DND-41 (cell line): ENCODE data around the gene GGT5.
"Not testable (repeated sequence)": the region's sequence is repeated elsewhere in the genome, so short reads cannot be mapped to it uniquely, and the experiment has no call there.

Experiments
- ATAC-seq: fragments of 200-7000 bp; cut with Tn5 transposase; 3 replicates; pipeline ENCODE4 v1.9.1; 2021; ENCODE audit warnings: low read depth; ENCODE audit not compliant: insufficient read depth
- DNase-seq: peaks from one replicate; pipeline ENCODE4 v3.0.0-alpha.2; 2020
- H2AFZ ChIP-seq: 2 replicates; pipeline ENCODE4 v1.6.0; 2012; ENCODE audit warnings: low read depth, low read length
- H3K27ac ChIP-seq: 2 replicates; pipeline ENCODE4 v1.5.1; 2012; ENCODE audit warnings: low read length, inconsistent platforms
- H3K27me3 ChIP-seq: fragments of 200-600 bp; sonication (generic); 2 replicates; pipeline ENCODE4 v1.6.0; 2012; ENCODE audit warnings: low read length, mild to moderate bottlenecking, inconsistent platforms; ENCODE audit not compliant: insufficient read depth, poor library complexity
- H3K36me3 ChIP-seq: 2 replicates; pipeline ENCODE4 v1.5.1; 2012; ENCODE audit warnings: low read length, inconsistent platforms; ENCODE audit not compliant: insufficient read depth
- H3K4me1 ChIP-seq: 2 replicates; pipeline ENCODE4 v1.5.1; 2012; ENCODE audit warnings: mild to moderate bottlenecking, low read length; ENCODE audit not compliant: insufficient read depth
- H3K4me2 ChIP-seq: 2 replicates; pipeline ENCODE4 v1.6.0; 2012; ENCODE audit warnings: mild to moderate bottlenecking, moderate library complexity, low read length, inconsistent platforms; ENCODE audit not compliant: insufficient read depth
- H3K4me3 ChIP-seq, 2 experiments: fragments of 200-600 bp in 1 of 2; shearing (Covaris generic) in 1 of 2; 2 replicates each; pipeline ENCODE4 v1.5.1; 2012 to 2016; ENCODE audit warnings: inconsistent platforms in 2 of 2, low read length in 2 of 2, mild to moderate bottlenecking in 2 of 2, low read depth in 1 of 2, moderate library complexity in 1 of 2
- H3K79me2 ChIP-seq: 2 replicates; pipeline ENCODE4 v1.6.0; 2012; ENCODE audit warnings: low read length, inconsistent platforms; ENCODE audit not compliant: insufficient read depth
- H3K9ac ChIP-seq: 2 replicates; pipeline ENCODE4 v1.6.0; 2012; ENCODE audit warnings: low read depth, mild to moderate bottlenecking, inconsistent platforms, low read length, moderate library complexity
- H3K9me3 ChIP-seq: 2 replicates; pipeline ENCODE4 v1.5.1; 2012; ENCODE audit warnings: low read length, moderate library complexity, mild to moderate bottlenecking, inconsistent platforms; ENCODE audit not compliant: insufficient read depth, severe bottlenecking
- H4K20me1 ChIP-seq: 2 replicates; pipeline ENCODE4 v1.6.0; 2012; ENCODE audit warnings: low read length; ENCODE audit not compliant: insufficient read depth
- EZH2 ChIP-seq: IDR thresholded peaks from 3 replicates; pipeline ENCODE4 v1.6.1; 2012; ENCODE audit warnings: borderline replicate concordance, low read depth, mild to moderate bottlenecking, moderate library complexity, low read length, inconsistent platforms; ENCODE audit not compliant: severe bottlenecking
- TF ChIP-seq, protein P1 (sequence below): IDR thresholded peaks from 2 replicates; pipeline ENCODE4 v1.5.1; 2012; ENCODE audit warnings: borderline replicate concordance, low read length, moderate library complexity, mild to moderate bottlenecking; ENCODE audit not compliant: poor library complexity, severe bottlenecking; ENCODE audit errors: extremely low read depth

The GGT5 gene

GRCh38 chr22:24185001-24185500 lies 59.8 kb downstream of the GGT5 start:
- Histone ChIP-seq H3K79me2 (no peaks in the 10 kb centered on the region), H2AFZ (no peak overlapping the region), H3K4me3 (no peak overlapping the region), H3K9ac (no peak overlapping the region), H3K4me1 (no peaks in the 10 kb centered on the region), H3K27me3 (no peaks in the 10 kb centered on the region), H3K36me3 (no peaks in the 10 kb centered on the region), H4K20me1 (peaks cover 6% of the 10 kb centered on the region; the same call in 1 of the 2 replicates), H3K27ac (no peak overlapping the region), H3K4me2 (no peak overlapping the region), H3K9me3 (no peaks in the 10 kb centered on the region)
- no peak for ATAC-seq
- no peak for TF ChIP-seq EZH2
- TF ChIP-seq, protein P1, sequence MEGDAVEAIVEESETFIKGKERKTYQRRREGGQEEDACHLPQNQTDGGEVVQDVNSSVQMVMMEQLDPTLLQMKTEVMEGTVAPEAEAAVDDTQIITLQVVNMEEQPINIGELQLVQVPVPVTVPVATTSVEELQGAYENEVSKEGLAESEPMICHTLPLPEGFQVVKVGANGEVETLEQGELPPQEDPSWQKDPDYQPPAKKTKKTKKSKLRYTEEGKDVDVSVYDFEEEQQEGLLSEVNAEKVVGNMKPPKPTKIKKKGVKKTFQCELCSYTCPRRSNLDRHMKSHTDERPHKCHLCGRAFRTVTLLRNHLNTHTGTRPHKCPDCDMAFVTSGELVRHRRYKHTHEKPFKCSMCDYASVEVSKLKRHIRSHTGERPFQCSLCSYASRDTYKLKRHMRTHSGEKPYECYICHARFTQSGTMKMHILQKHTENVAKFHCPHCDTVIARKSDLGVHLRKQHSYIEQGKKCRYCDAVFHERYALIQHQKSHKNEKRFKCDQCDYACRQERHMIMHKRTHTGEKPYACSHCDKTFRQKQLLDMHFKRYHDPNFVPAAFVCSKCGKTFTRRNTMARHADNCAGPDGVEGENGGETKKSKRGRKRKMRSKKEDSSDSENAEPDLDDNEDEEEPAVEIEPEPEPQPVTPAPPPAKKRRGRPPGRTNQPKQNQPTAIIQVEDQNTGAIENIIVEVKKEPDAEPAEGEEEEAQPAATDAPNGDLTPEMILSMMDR: no peak
- DNase-seq: no peak

DNA sequence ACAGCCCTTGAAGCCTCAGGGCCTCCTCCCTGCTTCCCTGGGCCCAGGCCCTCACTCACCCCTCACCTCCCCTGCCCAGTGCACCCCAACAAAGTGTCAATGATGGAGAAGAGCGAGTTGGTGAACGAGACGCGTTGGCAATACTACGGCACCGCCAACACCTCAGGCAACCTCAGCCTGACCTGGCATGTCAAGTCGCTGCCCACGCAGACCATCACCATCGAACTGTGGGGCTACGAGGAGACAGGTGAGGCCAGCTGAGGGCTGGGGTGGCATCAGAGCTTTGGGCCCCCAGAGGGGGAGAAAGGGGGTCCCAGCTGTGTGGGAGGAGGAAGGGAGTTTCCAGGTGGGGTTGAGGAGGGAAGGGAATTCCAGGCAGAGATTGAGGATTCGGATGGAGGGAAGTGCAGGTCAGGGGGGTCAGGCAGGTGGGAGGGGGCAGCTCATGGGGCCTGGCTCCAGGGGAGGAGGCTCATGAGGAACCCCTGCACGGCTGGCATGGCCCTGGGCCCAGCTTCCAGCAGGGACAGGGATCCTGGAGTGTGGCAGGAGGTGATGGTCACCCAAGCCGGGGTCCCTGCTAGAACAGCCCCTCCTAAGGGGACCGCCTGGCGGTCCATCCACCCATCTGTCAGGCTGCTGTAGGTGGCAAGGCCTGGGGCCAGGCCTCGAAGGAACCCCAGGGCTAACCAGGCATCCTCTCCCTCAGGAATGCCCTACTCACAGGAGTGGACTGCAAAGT lies 60.7 kb downstream of the GGT5 start:
- TF ChIP-seq, protein P1: no peak
- TF ChIP-seq EZH2: no peak
- no peaks in the 10 kb centered on the region for H3K9me3 ChIP-seq
- H3K36me3 ChIP-seq: no peaks in the 10 kb centered on the region
- no peak overlapping the region for H3K4me3 ChIP-seq
- H3K79me2 ChIP-seq: no peaks in the 10 kb centered on the region
- H3K4me2 ChIP-seq: no peak overlapping the region
- ATAC-seq: no peak
- H3K27ac ChIP-seq: no peak overlapping the region
- no peak for DNase-seq
- H3K9ac ChIP-seq: no peak overlapping the region
- no peak overlapping the region for H2AFZ ChIP-seq
- H3K4me1 ChIP-seq: no peaks in the 10 kb centered on the region
- H3K27me3 ChIP-seq: no peaks in the 10 kb centered on the region
- no peaks in the 10 kb centered on the region for H4K20me1 ChIP-seq

GRCh38 chr22:24183321-24184031 lies 61.4 kb downstream of the GGT5 start:
- H3K9ac ChIP-seq: no peak overlapping the region

GRCh38 chr22:24182900-24183246 lies 62.0 kb downstream of the GGT5 start:
- H2AFZ ChIP-seq, ATAC-seq, H3K36me3 ChIP-seq, H3K9ac ChIP-seq, H3K4me2 ChIP-seq, H3K9me3 ChIP-seq, H3K4me3 ChIP-seq, DNase-seq, H3K27me3 ChIP-seq, H3K27ac ChIP-seq, H3K79me2 ChIP-seq, H3K4me1 ChIP-seq, H4K20me1 ChIP-seq: not testable (repeated sequence)

More at GRCh38 chr22:24183321-24184031, 61.4 kb downstream of the GGT5 start:
- Histone ChIP-seq H3K36me3 (peaks cover under 1% of the 10 kb centered on the region; the same call in 1 of the 2 replicates), H3K4me1 (no peaks in the 10 kb centered on the region), H3K4me3 (no peak overlapping the region), H3K9me3 (no peaks in the 10 kb centered on the region), H4K20me1 (no peaks in the 10 kb centered on the region), H3K4me2 (no peak overlapping the region), H2AFZ (no peak overlapping the region), H3K27me3 (no peaks in the 10 kb centered on the region), H3K27ac (no peak overlapping the region), H3K79me2 (no peaks in the 10 kb centered on the region)
- TF ChIP-seq, protein P1: no peak
- ATAC-seq: no peak
- no peak for DNase-seq
